ENCODE measurements around the gene PRRC2C. TPM values are rescaled to one million over a fixed set of nuclear protein-coding genes. Genes with fewer than 3 reads are reported as not detected.
"Not testable (repeated sequence)": the region's sequence is repeated elsewhere in the genome, so short reads cannot be mapped to it uniquely, and the experiment has no call there.

Gene PRRC2C
- total RNA-seq, 1 donor = 179 TPM

- no peaks in the 10 kb centered on the region for H3K4me1 ChIP-seq (ENCODE audit: insufficient read depth, low read length)
- H3K4me3 ChIP-seq (ENCODE audit: low read length) = no peak overlapping the region
- H3K27me3 ChIP-seq (ENCODE audit: insufficient read depth, low read length) = no peaks in the 10 kb centered on the region
- no peaks in the 10 kb centered on the region for H3K9me3 ChIP-seq (ENCODE audit: low read depth, low read length)
Measured at GRCh38 chr1:171588230-171588629, 102.9 kb downstream of the PRRC2C start.

- H3K9me3 ChIP-seq (ENCODE audit: low read depth, low read length) = no peaks in the 10 kb centered on the region
- no peaks in the 10 kb centered on the region for H3K27me3 ChIP-seq (ENCODE audit: insufficient read depth, low read length)
- H3K4me1 ChIP-seq (ENCODE audit: insufficient read depth, low read length) = no peaks in the 10 kb centered on the region
- H3K4me3 ChIP-seq (ENCODE audit: low read length) = no peak overlapping the region
Measured at GRCh38 chr1:171590022-171590421, 104.7 kb downstream of the PRRC2C start.

- Histone ChIP-seq H3K4me1 (ENCODE audit: insufficient read depth, low read length) (no peaks in the 10 kb centered on the region), H3K4me3 (ENCODE audit: low read length) (no peak overlapping the region), H3K9me3 (ENCODE audit: low read depth, low read length) (no peaks in the 10 kb centered on the region), H3K27me3 (ENCODE audit: insufficient read depth, low read length) (no peaks in the 10 kb centered on the region)
Measured at GRCh38 chr1:171595324-171595723, 110.0 kb downstream of the PRRC2C start.

- H3K4me3 ChIP-seq (ENCODE audit: low read length) = no peak overlapping the region
- H3K9me3 ChIP-seq (ENCODE audit: low read depth, low read length) = no peaks in the 10 kb centered on the region
- no peaks in the 10 kb centered on the region for H3K27me3 ChIP-seq (ENCODE audit: insufficient read depth, low read length)
- no peaks in the 10 kb centered on the region for H3K4me1 ChIP-seq (ENCODE audit: insufficient read depth, low read length)
Measured at GRCh38 chr1:171596119-171596518, 110.8 kb downstream of the PRRC2C start.

GRCh38 chr1:171596705-171597104 lies 111.4 kb downstream of the PRRC2C start:
- H3K27me3 ChIP-seq (ENCODE audit: insufficient read depth, low read length) = no peaks in the 10 kb centered on the region
- H3K4me1 ChIP-seq (ENCODE audit: insufficient read depth, low read length) = no peaks in the 10 kb centered on the region
- H3K9me3 ChIP-seq (ENCODE audit: low read depth, low read length) = no peaks in the 10 kb centered on the region
- H3K4me3 ChIP-seq (ENCODE audit: low read length) = no peak overlapping the region

- no peaks in the 10 kb centered on the region for H3K27me3 ChIP-seq (ENCODE audit: insufficient read depth, low read length)
- H3K4me3 ChIP-seq (ENCODE audit: low read length) = no peak overlapping the region
- H3K4me1 ChIP-seq (ENCODE audit: insufficient read depth, low read length) = no peaks in the 10 kb centered on the region
- no peaks in the 10 kb centered on the region for H3K9me3 ChIP-seq (ENCODE audit: low read depth, low read length)
Measured at GRCh38 chr1:171597203-171597602, 111.9 kb downstream of the PRRC2C start.

GRCh38 chr1:171600310-171600709 lies 115.0 kb downstream of the PRRC2C start:
- not testable (repeated sequence) for H3K27me3 ChIP-seq (ENCODE audit: insufficient read depth, low read length); H3K4me1 ChIP-seq (ENCODE audit: insufficient read depth, low read length); H3K9me3 ChIP-seq (ENCODE audit: low read depth, low read length); H3K4me3 ChIP-seq (ENCODE audit: low read length)

- Histone ChIP-seq H3K4me1 (ENCODE audit: insufficient read depth, low read length) (no peaks in the 10 kb centered on the region), H3K4me3 (ENCODE audit: low read length) (no peak overlapping the region), H3K27me3 (ENCODE audit: insufficient read depth, low read length) (no peaks in the 10 kb centered on the region), H3K9me3 (ENCODE audit: low read depth, low read length) (no peaks in the 10 kb centered on the region)
Measured at GRCh38 chr1:171600862-171601261, 115.5 kb downstream of the PRRC2C start.

- not testable (repeated sequence) for H3K4me3 ChIP-seq (ENCODE audit: low read length); H3K4me1 ChIP-seq (ENCODE audit: insufficient read depth, low read length); H3K9me3 ChIP-seq (ENCODE audit: low read depth, low read length); H3K27me3 ChIP-seq (ENCODE audit: insufficient read depth, low read length)
Measured at GRCh38 chr1:171603042-171603441, 117.7 kb downstream of the PRRC2C start.

- no peaks in the 10 kb centered on the region for H3K27me3 ChIP-seq (ENCODE audit: insufficient read depth, low read length)
- no peaks in the 10 kb centered on the region for H3K9me3 ChIP-seq (ENCODE audit: low read depth, low read length)
- no peak overlapping the region for H3K4me3 ChIP-seq (ENCODE audit: low read length)
- H3K4me1 ChIP-seq (ENCODE audit: insufficient read depth, low read length) = peaks cover 8% of the 10 kb centered on the region
Measured at GRCh38 chr1:171606402-171606941, 121.1 kb downstream of the PRRC2C start.

- Histone ChIP-seq H3K4me3 (ENCODE audit: low read length) (no peak overlapping the region), H3K4me1 (ENCODE audit: insufficient read depth, low read length) (peaks cover 8% of the 10 kb centered on the region), H3K27me3 (ENCODE audit: insufficient read depth, low read length) (no peaks in the 10 kb centered on the region), H3K9me3 (ENCODE audit: low read depth, low read length) (no peaks in the 10 kb centered on the region)
Measured at GRCh38 chr1:171610385-171610784, 125.1 kb downstream of the PRRC2C start.

- Histone ChIP-seq H3K4me1 (ENCODE audit: insufficient read depth, low read length) (peaks cover 8% of the 10 kb centered on the region), H3K27me3 (ENCODE audit: insufficient read depth, low read length) (no peaks in the 10 kb centered on the region), H3K4me3 (ENCODE audit: low read length) (no peak overlapping the region), H3K9me3 (ENCODE audit: low read depth, low read length) (no peaks in the 10 kb centered on the region)
Measured at GRCh38 chr1:171611306-171611705, 126.0 kb downstream of the PRRC2C start.

- Histone ChIP-seq H3K4me1 (ENCODE audit: insufficient read depth, low read length) (peaks cover 8% of the 10 kb centered on the region), H3K27me3 (ENCODE audit: insufficient read depth, low read length) (no peaks in the 10 kb centered on the region), H3K9me3 (ENCODE audit: low read depth, low read length) (no peaks in the 10 kb centered on the region), H3K4me3 (ENCODE audit: low read length) (no peak overlapping the region)
Measured at GRCh38 chr1:171613282-171613681, 128.0 kb downstream of the PRRC2C start.

- H3K4me3 ChIP-seq (ENCODE audit: low read length); H3K9me3 ChIP-seq (ENCODE audit: low read depth, low read length); H3K4me1 ChIP-seq (ENCODE audit: insufficient read depth, low read length); H3K27me3 ChIP-seq (ENCODE audit: insufficient read depth, low read length): not testable (repeated sequence)
Measured at GRCh38 chr1:171615122-171615906, 130.0 kb downstream of the PRRC2C start.

GRCh38 chr1:171616586-171616985 lies 131.3 kb downstream of the PRRC2C start:
- Histone ChIP-seq H3K4me1 (ENCODE audit: insufficient read depth, low read length) (no peaks in the 10 kb centered on the region), H3K27me3 (ENCODE audit: insufficient read depth, low read length) (no peaks in the 10 kb centered on the region), H3K9me3 (ENCODE audit: low read depth, low read length) (no peaks in the 10 kb centered on the region), H3K4me3 (ENCODE audit: low read length) (no peak overlapping the region)

- H3K27me3 ChIP-seq (ENCODE audit: insufficient read depth, low read length) = no peaks in the 10 kb centered on the region
- H3K4me1 ChIP-seq (ENCODE audit: insufficient read depth, low read length) = no peaks in the 10 kb centered on the region
- no peak within 1 kb of the TSS for H3K4me3 ChIP-seq (ENCODE audit: low read length)
- no peaks in the 10 kb centered on the region for H3K9me3 ChIP-seq (ENCODE audit: low read depth, low read length)
Measured at GRCh38 chr1:171622152-171622462, 136.8 kb downstream of the PRRC2C start, which contains the start of gene MYOCOS. MYOCOS (plus strand) TSS chr1:171622243; CDS start chr1:171623884, 1,641 bp downstream.
